Glutamatergic neuron (in vitro differentiated cells): ENCODE data around the gene MANBA. TPM values are rescaled to one million over a fixed set of nuclear protein-coding genes. Genes with fewer than 3 reads are reported as not detected.

Experiments
- DNase-seq: peaks from one replicate; pipeline ENCODE4 v3.0.0; 2022
- H3K27ac Mint-ChIP-seq: one replicate; pipeline ENCODE4 v1.8.0; 2020; ENCODE audit warnings: mild to moderate bottlenecking, mixed read lengths, inconsistent platforms; ENCODE audit not compliant: unreplicated experiment
- H3K27me3 Mint-ChIP-seq: one replicate; pipeline ENCODE4 v1.8.0; 2020; ENCODE audit warnings: mild to moderate bottlenecking, moderate library complexity, mixed read lengths, inconsistent platforms; ENCODE audit not compliant: unreplicated experiment
- H3K36me3 Mint-ChIP-seq: one replicate; pipeline ENCODE4 v1.8.0; 2020; ENCODE audit warnings: mild to moderate bottlenecking, mixed read lengths, inconsistent platforms; ENCODE audit not compliant: unreplicated experiment
- H3K4me1 Mint-ChIP-seq: one replicate; pipeline ENCODE4 v1.8.0; 2020; ENCODE audit warnings: mild to moderate bottlenecking, low read depth, mixed read lengths, inconsistent platforms; ENCODE audit not compliant: unreplicated experiment
- H3K4me3 Mint-ChIP-seq: one replicate; pipeline ENCODE4 v1.8.0; 2020; ENCODE audit warnings: mild to moderate bottlenecking, mixed read lengths, inconsistent platforms; ENCODE audit not compliant: unreplicated experiment
- H3K9me3 Mint-ChIP-seq: one replicate; pipeline ENCODE4 v1.8.0; 2020; ENCODE audit warnings: mild to moderate bottlenecking, moderate library complexity, mixed read lengths, inconsistent platforms; ENCODE audit not compliant: unreplicated experiment
- total RNA-seq: library from RNA; stranded (reverse); fragmentation: NEBNext Ultra II Directional; extraction: Animal tissue kit (Norgen Biotek cat#: 25700); gene quantifications from one replicate; pipeline ENCODE4 v1.2.1, GENCODE V29; 2021; ENCODE audit not compliant: unreplicated experiment
- TF ChIP-seq, protein P1 (sequence below): fragments of 200-600 bp; sonication (generic); IDR thresholded peaks from one replicate; pipeline ENCODE4 v1.5.0; 2021; ENCODE audit not compliant: partially characterized antibody, unreplicated experiment

MANBA gene
- total RNA-seq, 1 donor from 2014 or later, result 13.0 TPM

DNA sequence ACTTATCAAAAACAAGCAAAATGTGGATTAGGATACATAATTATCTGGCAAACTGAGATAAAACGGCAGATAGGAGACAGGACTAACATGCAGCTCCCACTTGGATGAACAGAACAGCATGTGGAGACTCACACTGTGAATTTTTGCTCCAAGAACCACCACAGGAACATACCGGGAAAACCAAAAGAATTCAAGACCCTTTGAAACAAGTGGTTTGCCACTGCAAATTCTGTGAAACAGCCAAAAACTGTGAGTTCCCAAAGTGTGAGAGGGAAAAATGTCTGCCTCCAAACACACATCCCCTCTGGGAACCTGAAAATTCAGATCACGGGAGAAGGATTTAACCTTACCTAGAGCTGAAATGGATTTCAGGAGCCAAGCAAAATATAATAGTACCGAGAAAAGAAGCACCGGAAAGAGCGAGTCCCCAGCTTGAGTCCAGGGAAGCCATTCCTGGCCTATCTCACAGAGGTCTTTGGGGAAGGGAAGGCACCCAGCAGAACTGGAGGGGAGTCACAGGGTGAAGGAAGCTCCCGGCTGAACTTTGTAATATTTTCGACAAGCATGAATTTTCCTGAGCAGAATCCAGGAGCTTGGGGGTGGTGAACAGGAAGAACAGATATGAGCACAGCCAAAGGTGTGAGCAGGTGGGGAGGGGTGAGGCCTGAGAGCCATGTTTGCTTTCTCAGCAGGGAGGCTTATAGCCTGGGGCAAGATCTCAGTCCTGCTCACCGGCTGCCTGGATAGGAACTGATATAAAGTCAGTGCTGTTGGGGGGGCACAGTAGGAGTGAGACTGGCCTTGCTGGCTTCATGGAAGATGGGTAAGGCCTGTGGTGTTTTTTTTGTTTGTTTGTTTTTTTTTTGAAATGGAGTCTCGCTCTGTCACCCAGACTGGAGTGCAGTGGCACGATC, 23.9 kb downstream of the MANBA start:
- Mint-ChIP-seq H3K4me3 (no peak overlapping the region), H3K36me3 (peaks cover under 1% of the 10 kb centered on the region), H3K27ac (no peak overlapping the region), H3K9me3 (peaks cover 2% of the 10 kb centered on the region), H3K4me1 (no peaks in the 10 kb centered on the region), H3K27me3 (no peaks in the 10 kb centered on the region)
- DNase-seq, result no peak
- TF ChIP-seq, protein P1, sequence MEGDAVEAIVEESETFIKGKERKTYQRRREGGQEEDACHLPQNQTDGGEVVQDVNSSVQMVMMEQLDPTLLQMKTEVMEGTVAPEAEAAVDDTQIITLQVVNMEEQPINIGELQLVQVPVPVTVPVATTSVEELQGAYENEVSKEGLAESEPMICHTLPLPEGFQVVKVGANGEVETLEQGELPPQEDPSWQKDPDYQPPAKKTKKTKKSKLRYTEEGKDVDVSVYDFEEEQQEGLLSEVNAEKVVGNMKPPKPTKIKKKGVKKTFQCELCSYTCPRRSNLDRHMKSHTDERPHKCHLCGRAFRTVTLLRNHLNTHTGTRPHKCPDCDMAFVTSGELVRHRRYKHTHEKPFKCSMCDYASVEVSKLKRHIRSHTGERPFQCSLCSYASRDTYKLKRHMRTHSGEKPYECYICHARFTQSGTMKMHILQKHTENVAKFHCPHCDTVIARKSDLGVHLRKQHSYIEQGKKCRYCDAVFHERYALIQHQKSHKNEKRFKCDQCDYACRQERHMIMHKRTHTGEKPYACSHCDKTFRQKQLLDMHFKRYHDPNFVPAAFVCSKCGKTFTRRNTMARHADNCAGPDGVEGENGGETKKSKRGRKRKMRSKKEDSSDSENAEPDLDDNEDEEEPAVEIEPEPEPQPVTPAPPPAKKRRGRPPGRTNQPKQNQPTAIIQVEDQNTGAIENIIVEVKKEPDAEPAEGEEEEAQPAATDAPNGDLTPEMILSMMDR, result no peak

DNA sequence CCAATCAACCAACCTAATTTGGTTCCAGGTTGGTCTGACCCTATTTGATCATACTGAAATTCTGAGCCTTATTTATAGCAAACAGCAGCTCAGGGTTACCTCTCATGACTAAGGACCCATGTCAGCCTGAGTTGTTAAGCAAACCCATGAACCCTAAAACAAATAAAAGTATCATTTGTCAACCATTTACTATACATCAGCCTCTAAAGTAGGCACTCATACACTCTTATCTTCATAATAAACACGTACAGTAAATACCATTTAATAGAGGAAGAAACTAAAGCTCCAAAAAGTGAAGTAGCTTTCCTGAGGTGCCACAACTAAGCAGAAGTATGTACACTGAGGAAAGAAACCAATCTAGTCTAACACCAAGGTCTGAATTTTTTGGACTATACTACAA, 25.2 kb downstream of the MANBA start:
- H3K4me3 Mint-ChIP-seq, result no peak overlapping the region
- no peak overlapping the region for H3K27ac Mint-ChIP-seq
- H3K9me3 Mint-ChIP-seq, result peaks cover 11% of the 10 kb centered on the region
- peaks cover 4% of the 10 kb centered on the region for H3K4me1 Mint-ChIP-seq
- no peak for DNase-seq
- TF ChIP-seq, protein P1, result no peak
- peaks cover 13% of the 10 kb centered on the region for H3K36me3 Mint-ChIP-seq
- no peaks in the 10 kb centered on the region for H3K27me3 Mint-ChIP-seq

DNA sequence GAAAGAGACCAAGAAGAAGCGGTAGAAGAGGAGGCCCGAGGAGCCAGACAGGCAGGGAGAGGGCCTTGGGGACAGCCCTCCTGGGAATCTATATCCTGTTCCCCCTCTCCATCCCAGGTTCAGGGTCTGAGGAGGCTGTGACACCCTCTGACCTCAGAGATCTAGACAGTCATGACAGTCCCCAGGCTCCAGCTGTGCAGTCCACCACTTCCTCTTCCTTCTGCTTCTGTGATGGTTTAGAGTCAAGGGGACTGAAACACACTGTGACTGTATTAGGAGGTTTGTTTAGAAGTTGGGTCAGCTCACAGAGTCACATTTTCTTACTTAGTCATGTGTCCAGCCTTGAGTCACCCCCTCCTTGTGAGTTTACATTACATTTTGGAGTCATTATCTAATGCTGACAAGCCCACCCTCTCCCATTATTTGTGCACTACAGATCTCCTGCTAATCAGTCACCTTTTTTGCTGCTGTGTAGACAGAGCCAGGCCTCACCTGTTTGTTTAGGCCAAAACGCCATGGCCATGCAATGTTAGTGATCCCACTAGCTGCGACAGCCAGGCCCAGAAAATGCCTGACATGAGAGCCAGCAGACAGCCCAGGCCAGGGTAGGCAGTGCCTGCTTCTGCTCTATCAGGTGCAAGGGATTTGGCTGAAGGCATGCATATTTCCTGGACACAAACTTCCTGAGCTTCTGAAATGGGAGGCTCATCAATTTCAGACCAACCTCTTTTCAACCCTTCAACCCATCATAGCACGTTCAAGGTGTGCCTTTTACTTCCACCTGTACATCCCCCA, 26.0 kb downstream of the MANBA start:
- Mint-ChIP-seq H3K4me3 (no peak overlapping the region), H3K4me1 (peaks cover 4% of the 10 kb centered on the region), H3K27ac (no peak overlapping the region), H3K9me3 (peaks cover 13% of the 10 kb centered on the region), H3K36me3 (peaks cover 19% of the 10 kb centered on the region), H3K27me3 (no peaks in the 10 kb centered on the region)
- DNase-seq, result no peak
- TF ChIP-seq, protein P1, result no peak

DNA sequence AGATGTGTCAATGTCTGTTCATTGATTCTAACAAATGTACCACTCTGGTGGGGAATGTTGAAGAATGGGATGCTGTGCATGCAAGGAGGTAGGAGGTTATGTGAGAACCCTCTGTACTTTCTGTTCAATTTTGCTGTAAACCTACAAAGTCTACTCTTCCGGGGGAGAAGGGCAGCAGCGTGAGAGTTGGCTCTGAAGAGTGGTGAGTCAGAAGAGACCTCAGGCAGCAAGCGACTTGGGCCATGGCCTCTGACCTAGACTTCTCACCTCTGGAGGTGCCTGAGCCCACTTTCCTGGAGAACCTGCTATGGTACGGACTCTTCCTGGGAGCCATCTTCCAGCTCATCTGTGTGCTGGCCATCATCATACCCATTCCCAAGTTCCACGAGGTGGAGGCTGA, 26.7 kb downstream of the MANBA start:
- TF ChIP-seq, protein P1, result no peak
- Mint-ChIP-seq H3K4me1 (peaks cover 4% of the 10 kb centered on the region), H3K27me3 (no peaks in the 10 kb centered on the region), H3K4me3 (no peak overlapping the region), H3K9me3 (peaks cover 13% of the 10 kb centered on the region), H3K36me3 (peaks cover 26% of the 10 kb centered on the region), H3K27ac (no peak overlapping the region)
- DNase-seq, result no peak
